DND-41 (cell line): ENCODE results near the gene RBKS.

ENCODE experiments used
- EZH2 ChIP-seq: IDR thresholded peaks from 3 replicates; pipeline ENCODE4 v1.6.1; 2012; ENCODE audit warnings: borderline replicate concordance, low read depth, mild to moderate bottlenecking, moderate library complexity, low read length, inconsistent platforms; ENCODE audit not compliant: severe bottlenecking
- TF ChIP-seq, protein P1 (sequence below): IDR thresholded peaks from 2 replicates; pipeline ENCODE4 v1.5.1; 2012; ENCODE audit warnings: borderline replicate concordance, low read length, moderate library complexity, mild to moderate bottlenecking; ENCODE audit not compliant: poor library complexity, severe bottlenecking; ENCODE audit errors: extremely low read depth

DNA sequence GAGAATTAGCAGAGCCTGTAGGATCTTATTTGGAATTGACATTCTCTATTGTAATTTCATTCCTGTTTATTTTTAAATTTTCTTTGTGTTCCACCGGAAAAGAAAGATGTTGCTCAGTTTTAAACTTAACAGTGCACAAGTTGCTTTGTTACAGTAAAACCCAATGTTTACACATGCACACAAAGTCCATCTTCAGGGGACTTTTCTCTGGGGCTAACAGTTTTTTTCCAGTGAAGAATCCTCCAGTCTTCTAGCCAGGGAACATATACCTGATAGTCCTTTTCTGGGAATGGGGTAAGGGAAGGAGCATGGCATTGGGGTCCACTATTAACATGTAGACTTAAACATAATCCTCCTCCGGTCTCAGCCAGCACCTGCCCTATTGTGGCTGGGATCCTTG lies 143.9 kb downstream of the RBKS start:
- TF ChIP-seq, protein P1, sequence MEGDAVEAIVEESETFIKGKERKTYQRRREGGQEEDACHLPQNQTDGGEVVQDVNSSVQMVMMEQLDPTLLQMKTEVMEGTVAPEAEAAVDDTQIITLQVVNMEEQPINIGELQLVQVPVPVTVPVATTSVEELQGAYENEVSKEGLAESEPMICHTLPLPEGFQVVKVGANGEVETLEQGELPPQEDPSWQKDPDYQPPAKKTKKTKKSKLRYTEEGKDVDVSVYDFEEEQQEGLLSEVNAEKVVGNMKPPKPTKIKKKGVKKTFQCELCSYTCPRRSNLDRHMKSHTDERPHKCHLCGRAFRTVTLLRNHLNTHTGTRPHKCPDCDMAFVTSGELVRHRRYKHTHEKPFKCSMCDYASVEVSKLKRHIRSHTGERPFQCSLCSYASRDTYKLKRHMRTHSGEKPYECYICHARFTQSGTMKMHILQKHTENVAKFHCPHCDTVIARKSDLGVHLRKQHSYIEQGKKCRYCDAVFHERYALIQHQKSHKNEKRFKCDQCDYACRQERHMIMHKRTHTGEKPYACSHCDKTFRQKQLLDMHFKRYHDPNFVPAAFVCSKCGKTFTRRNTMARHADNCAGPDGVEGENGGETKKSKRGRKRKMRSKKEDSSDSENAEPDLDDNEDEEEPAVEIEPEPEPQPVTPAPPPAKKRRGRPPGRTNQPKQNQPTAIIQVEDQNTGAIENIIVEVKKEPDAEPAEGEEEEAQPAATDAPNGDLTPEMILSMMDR = no peak
- no peak for TF ChIP-seq EZH2
